AG04449 (cell line): Measurements from ENCODE around the gene NKX2-8.
A peak's percentile ranks its signal among the peaks of the same experiment; 100 is the strongest.

Experiments
- CTCF ChIA-PET: fragments of 350-600 bp; formaldehyde crosslinking; extraction: SDS; loops from one replicate; lab custom pipeline; 2021; ENCODE audit warnings: antibody characterized with exemption; lab: Yijun Ruan, JAX
- POLR2A ChIA-PET: fragments of 400-600, 350-600 bp; formaldehyde crosslinking; extraction: SDS; loops from one replicate; lab custom pipeline; 2020; ENCODE audit warnings: antibody characterized with exemption, inconsistent platforms; lab: Yijun Ruan, JAX
- DNase-seq: peaks from one replicate; pipeline ENCODE4 v3.0.0-alpha.2; 2010; ENCODE audit warnings: low read depth, low spot score
- H3K4me3 ChIP-seq: 2 replicates; pipeline ENCODE4 v1.5.1; 2011; ENCODE audit warnings: low read depth, mild to moderate bottlenecking, control low read depth, low read length
- TF ChIP-seq, protein P1 (sequence below): IDR thresholded peaks from one replicate; pipeline ENCODE4 v1.5.1; 2011; ENCODE audit warnings: mild to moderate bottlenecking, moderate library complexity, low read length, control low read depth, inconsistent platforms; ENCODE audit not compliant: insufficient read depth; ENCODE audit errors: missing control alignments

Gene NKX2-8

DNA sequence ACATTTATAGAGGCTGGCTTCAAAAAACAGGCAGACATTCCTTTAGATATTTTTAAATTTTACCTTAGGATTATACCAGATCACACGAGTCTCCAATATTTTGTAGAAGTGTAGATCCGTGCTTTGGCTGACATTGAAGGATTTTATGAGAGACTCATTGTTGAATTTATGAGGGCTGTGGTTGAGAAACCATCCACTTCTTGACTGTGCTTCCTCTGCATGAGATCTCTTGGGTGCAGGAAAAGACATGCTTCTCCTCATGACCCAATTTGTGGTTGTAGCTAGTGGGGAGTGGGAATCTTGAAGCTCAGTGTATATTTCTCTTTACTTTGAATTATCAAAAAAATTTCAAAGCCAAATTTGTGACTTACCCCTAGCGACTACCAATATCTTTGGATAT, 36.7 kb upstream of the NKX2-8 start:
- POLR2A ChIA-PET, result no interaction called here

DNA sequence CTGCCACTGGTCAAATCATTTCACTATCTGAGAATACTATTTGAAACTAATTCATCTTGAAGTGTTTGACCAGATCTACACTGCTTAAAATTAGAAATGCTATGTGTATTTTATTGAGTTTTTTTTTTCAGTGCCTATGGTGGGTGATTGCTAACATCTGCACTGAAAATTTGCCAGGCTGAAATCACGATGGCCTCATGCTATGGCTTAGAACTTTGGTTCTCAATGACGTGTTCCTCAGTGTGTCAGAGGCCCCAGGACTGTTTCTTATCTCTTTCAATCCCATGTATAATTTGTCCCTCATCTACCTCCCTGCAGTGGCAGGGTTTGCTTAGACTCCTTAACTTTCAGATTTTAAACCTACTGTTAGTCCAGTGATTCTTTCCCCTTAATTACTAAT, 36.2 kb upstream of the NKX2-8 start:
- POLR2A ChIA-PET, result no interaction called here
- H3K4me3 ChIP-seq, result no peak overlapping the region
- DNase-seq, result no peak
- CTCF ChIA-PET, result interaction anchor here (1.7 kb wide), 1 partner anchor 29 kb away, joined by 5 read pairs; no protein-coding TSS in a partner anchor
- TF ChIP-seq, protein P1, sequence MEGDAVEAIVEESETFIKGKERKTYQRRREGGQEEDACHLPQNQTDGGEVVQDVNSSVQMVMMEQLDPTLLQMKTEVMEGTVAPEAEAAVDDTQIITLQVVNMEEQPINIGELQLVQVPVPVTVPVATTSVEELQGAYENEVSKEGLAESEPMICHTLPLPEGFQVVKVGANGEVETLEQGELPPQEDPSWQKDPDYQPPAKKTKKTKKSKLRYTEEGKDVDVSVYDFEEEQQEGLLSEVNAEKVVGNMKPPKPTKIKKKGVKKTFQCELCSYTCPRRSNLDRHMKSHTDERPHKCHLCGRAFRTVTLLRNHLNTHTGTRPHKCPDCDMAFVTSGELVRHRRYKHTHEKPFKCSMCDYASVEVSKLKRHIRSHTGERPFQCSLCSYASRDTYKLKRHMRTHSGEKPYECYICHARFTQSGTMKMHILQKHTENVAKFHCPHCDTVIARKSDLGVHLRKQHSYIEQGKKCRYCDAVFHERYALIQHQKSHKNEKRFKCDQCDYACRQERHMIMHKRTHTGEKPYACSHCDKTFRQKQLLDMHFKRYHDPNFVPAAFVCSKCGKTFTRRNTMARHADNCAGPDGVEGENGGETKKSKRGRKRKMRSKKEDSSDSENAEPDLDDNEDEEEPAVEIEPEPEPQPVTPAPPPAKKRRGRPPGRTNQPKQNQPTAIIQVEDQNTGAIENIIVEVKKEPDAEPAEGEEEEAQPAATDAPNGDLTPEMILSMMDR, result no peak

More for the DNA sequence above, 36.7 kb upstream of the NKX2-8 start:
- TF ChIP-seq, protein P1, result no peak
- CTCF ChIA-PET, result interaction anchor here (0.9 to 1.3 kb wide), 2 partner anchors 13 to 29 kb away, joined by 3 read pairs; no protein-coding TSS in a partner anchor
- H3K4me3 ChIP-seq, result no peak overlapping the region
- no peak for DNase-seq

DNA sequence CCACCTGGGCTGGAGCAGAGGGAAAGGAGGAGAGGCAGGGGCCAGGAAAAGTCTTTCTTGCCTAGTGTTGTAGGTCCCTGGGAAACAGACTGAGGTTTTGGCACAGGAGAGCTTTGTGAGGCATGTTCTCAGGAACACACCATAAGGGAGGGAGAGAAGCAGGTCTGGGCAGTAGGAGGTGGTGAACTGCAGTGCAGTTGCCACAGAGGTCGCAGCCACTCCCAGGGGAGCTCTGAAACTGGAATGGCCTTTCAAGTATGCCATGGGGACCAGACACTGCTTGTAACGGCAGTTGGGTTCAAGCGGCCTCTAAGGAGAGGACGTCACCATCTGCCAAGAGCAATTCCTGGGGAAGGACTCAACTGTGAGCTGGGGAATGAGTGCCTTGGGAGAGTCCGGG, 35.4 kb upstream of the NKX2-8 start:
- POLR2A ChIA-PET, result no interaction called here
- no peak for DNase-seq
- TF ChIP-seq, protein P1, result no peak
- H3K4me3 ChIP-seq, result no peak overlapping the region
- CTCF ChIA-PET, result interaction anchor here (0.7 to 1.7 kb wide), 2 partner anchors 12 to 30 kb away, joined by 3 to 5 read pairs; no protein-coding TSS in a partner anchor

DNA sequence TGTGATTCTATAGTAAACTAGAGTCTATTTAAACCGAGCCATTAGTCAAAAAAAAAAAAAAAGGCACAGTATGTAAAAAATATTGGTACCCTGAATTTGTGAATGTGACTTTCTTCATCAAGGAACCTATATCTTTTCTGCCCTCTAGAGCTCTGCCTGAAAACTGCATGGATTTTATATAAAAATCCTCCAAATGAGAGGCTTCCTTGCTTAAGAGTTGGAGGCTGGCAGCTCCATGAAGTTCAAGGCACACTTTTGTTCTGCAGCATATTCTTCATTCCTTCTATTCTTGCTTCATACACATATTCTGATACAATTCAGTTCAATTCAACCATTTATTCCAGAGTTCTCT, 23.1 kb upstream of the NKX2-8 start:
- CTCF ChIA-PET, result interaction anchor here (0.7 to 4.9 kb wide), 12 partner anchors 8 to 545 kb away, joined by 3 to 46 read pairs (median 5); no protein-coding TSS in a partner anchor
- DNase-seq, result no peak
- POLR2A ChIA-PET, result no interaction called here
- no peak overlapping the region for H3K4me3 ChIP-seq
- TF ChIP-seq, protein P1, result no peak

DNA sequence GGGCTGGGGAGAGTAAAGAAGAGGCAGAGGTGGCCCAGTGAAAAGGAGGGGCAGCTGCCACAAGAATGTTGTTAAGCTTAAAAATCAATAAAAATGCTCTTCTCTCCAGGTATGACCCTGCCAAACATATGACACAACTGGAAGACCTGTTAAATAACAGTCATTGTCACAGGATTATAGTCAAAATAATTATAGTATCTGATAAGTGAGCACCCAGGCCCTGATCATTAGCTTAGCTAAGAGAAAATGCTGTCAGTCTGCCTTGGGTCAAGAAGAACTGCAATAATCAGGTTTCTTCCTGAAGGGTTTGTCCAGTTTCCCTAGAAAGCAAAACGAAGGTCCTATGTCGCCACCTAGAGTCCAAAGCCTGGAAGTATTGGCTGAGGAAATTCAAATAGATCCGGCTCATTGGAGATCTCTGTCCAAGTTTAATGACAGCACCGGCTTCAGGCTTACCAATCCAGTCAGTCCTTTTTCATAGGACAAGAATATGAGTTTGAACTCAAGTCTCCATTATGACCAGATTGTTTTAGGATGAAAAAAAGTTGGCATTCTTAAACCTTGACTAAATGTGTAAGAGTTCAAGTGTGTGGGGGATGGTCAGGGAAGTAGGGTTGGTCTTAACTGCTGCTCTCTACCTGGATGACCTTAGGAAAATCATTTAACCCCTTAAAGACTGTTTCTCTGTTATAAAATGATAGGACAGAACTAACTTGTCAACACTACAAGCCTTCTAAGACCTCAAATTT, 22.5 kb upstream of the NKX2-8 start:
- peak; percentile 10 for DNase-seq
- CTCF ChIA-PET, result interaction anchor here (0.8 to 4.9 kb wide), 12 partner anchors 8 to 546 kb away, joined by 3 to 46 read pairs (median 5); no protein-coding TSS in a partner anchor
- H3K4me3 ChIP-seq, result no peak overlapping the region
- TF ChIP-seq, protein P1, result peak; percentile 77
- POLR2A ChIA-PET, result no interaction called here

DNA sequence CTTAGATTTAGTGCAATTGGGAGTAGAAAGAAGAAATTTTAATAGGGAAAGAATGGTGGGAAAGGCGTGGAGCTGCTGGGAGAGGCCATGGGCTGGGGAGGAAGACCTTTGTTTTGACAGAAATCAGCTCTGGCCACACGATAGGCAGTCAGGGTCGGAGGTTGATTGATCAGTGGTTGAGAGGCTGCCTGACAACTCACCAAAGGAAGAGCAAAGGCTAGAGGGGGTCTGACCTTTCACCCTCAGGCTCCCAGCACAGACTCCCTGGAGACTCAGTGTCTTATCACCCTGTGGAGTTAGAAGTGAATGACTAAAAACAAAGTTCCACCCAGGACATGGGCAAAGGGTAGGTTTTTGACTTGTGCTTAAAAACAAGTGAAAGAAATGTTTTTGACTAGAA, 18.0 kb upstream of the NKX2-8 start:
- TF ChIP-seq, protein P1, result no peak
- POLR2A ChIA-PET, result no interaction called here
- CTCF ChIA-PET, result no interaction called here
- no peak for DNase-seq
- no peak overlapping the region for H3K4me3 ChIP-seq
